Measurements from ENCODE around the gene OPN1SW.
A peak's percentile ranks its signal among the peaks of the same experiment; 100 is the strongest.

Gene OPN1SW

GRCh38 chr7:128732521-128733277 lies 42.9 kb downstream of the OPN1SW start:
- no peak for DNase-seq (ENCODE audit: low read depth)

- no peak for DNase-seq (ENCODE audit: low read depth)
Observed at GRCh38 chr7:128731184-128731583, 44.4 kb downstream of the OPN1SW start.

- DNase-seq (ENCODE audit: low read depth): no peak
Observed at GRCh38 chr7:128729494-128729893, 46.1 kb downstream of the OPN1SW start.

GRCh38 chr7:128728598-128728997 lies 47.0 kb downstream of the OPN1SW start:
- peak; percentile 60 for DNase-seq (ENCODE audit: low read depth)

- DNase-seq (ENCODE audit: low read depth): no peak
Observed at GRCh38 chr7:128727239-128727638, 48.4 kb downstream of the OPN1SW start.

GRCh38 chr7:128726737-128727072 lies 48.9 kb downstream of the OPN1SW start:
- DNase-seq (ENCODE audit: low read depth): no peak

GRCh38 chr7:128726059-128726736 lies 49.4 kb downstream of the OPN1SW start:
- DNase-seq (ENCODE audit: low read depth): no peak

- no peak for DNase-seq (ENCODE audit: low read depth)
Observed at GRCh38 chr7:128725531-128725930, 50.1 kb downstream of the OPN1SW start.

GRCh38 chr7:128724743-128725142 lies 50.9 kb downstream of the OPN1SW start:
- DNase-seq (ENCODE audit: low read depth): no peak

Data from fibroblast of gingiva (primary cell).